Measurements from ENCODE around the gene PPFIA1. TPM values are rescaled to one million over a fixed set of nuclear protein-coding genes. Genes with fewer than 3 reads are reported as not detected.

Gene PPFIA1
- total RNA-seq, 1 experiment from 2014 or later: 63.4 TPM

DNA sequence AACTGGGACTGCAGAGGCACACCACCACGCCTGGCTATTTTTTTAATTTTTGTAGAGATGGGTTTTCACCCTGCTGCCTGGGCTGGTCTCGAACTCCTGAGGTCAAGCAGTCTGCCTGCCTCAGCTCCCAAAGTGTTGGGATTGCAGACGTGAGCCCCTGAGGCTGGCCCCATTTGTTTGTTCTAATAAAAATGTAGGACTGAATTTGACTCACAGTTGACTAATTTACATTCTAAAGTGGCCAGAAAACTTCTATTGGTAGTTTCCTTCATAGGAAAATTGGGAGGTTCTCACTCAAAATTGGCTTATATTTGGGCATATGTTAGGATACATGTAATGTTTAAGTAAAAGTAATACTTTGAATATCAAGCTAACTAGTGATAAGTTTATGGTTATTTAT, 35.0 kb downstream of the PPFIA1 start:
- Histone ChIP-seq H2AFZ (ENCODE audit: low read length) (no peak overlapping the region), H3K27me3 (ENCODE audit: insufficient read depth, low read length) (no peaks in the 10 kb centered on the region), H2AK5ac (ENCODE audit: insufficient read length, low read length) (no peak overlapping the region), H2BK120ac (ENCODE audit: low read depth, low read length, poor library complexity, severe bottlenecking) (no peak overlapping the region), H3K9ac (ENCODE audit: extremely low read depth, insufficient read length, low read length) (no peak overlapping the region), H3K18ac (ENCODE audit: insufficient read length, low read depth, low read length) (no peak overlapping the region), H3K23ac (ENCODE audit: insufficient read length, low read depth, low read length) (no peak overlapping the region), H3K56ac (ENCODE audit: insufficient read length, low read depth, low read length) (no peak overlapping the region), H2BK20ac (ENCODE audit: low read depth, low read length, poor library complexity, severe bottlenecking) (no peak overlapping the region), H3K4me2 (ENCODE audit: insufficient read depth, insufficient read length, low read length) (no peak overlapping the region), H4K91ac (ENCODE audit: insufficient read length, low read depth, low read length) (no peak overlapping the region), H3K14ac (ENCODE audit: insufficient read depth, low read length) (no peak overlapping the region), H3K4ac (ENCODE audit: low read depth, low read length) (no peak overlapping the region), H3T11ph (ENCODE audit: low read length) (no peak overlapping the region), H2BK15ac (ENCODE audit: low read depth, low read length) (no peak overlapping the region), H2BK5ac (ENCODE audit: insufficient read length, low read length) (no peak overlapping the region), H4K8ac (replicated peaks; ENCODE audit: insufficient read length, low read depth, low read length) (no peak overlapping the region), H3K9me3 (ENCODE audit: control insufficient read depth, low read depth, low read length) (no peaks in the 10 kb centered on the region), H3K79me2 (ENCODE audit: insufficient read depth, low read length) (peaks cover 18% of the 10 kb centered on the region; the same call in 1 of the 2 replicates), H3K23me2 (ENCODE audit: insufficient read length, low read depth, low read length, poor library complexity, severe bottlenecking) (no peaks in the 10 kb centered on the region), H4K20me1 (ENCODE audit: control insufficient read depth, insufficient read depth, insufficient read length) (peaks cover 7% of the 10 kb centered on the region), H3K4me1 (ENCODE audit: insufficient read depth, low read length) (peaks cover 6% of the 10 kb centered on the region; the same call in 1 of the 2 replicates), H4K5ac (ENCODE audit: insufficient read length, low read depth, low read length) (no peak overlapping the region), H3K79me1 (ENCODE audit: insufficient read depth, low read depth, low read length, poor library complexity, severe bottlenecking) (peaks cover 10% of the 10 kb centered on the region), H2BK12ac (ENCODE audit: insufficient read length, low read depth, low read length) (no peak overlapping the region), H3K27ac (ENCODE audit: insufficient read length, low read depth, low read length) (no peak overlapping the region)
- H3K27ac Mint-ChIP-seq: peak overlapping the region in 1 of 3 experiments; percentile 57; a peak in 2 of 7 replicates
- DNase-seq: no peak
- no peaks in the 10 kb centered on the region for H3K9me3 Mint-ChIP-seq
- no peak overlapping the region for H3K4me3 Mint-ChIP-seq
- H3K4me1 Mint-ChIP-seq: peaks cover 14 to 29% of the 10 kb centered on the region in 2 experiments
- peaks cover 7 to 38% (median 16%) of the 10 kb centered on the region in 3 experiments; a peak in 5 of 7 replicates for H3K36me3 Mint-ChIP-seq (ENCODE audit: insufficient read depth in 1 of 3, low read depth in 3 of 3)
- no peaks in the 10 kb centered on the region for H3K27me3 Mint-ChIP-seq (ENCODE audit: low read depth)
- TF ChIP-seq, protein P1, sequence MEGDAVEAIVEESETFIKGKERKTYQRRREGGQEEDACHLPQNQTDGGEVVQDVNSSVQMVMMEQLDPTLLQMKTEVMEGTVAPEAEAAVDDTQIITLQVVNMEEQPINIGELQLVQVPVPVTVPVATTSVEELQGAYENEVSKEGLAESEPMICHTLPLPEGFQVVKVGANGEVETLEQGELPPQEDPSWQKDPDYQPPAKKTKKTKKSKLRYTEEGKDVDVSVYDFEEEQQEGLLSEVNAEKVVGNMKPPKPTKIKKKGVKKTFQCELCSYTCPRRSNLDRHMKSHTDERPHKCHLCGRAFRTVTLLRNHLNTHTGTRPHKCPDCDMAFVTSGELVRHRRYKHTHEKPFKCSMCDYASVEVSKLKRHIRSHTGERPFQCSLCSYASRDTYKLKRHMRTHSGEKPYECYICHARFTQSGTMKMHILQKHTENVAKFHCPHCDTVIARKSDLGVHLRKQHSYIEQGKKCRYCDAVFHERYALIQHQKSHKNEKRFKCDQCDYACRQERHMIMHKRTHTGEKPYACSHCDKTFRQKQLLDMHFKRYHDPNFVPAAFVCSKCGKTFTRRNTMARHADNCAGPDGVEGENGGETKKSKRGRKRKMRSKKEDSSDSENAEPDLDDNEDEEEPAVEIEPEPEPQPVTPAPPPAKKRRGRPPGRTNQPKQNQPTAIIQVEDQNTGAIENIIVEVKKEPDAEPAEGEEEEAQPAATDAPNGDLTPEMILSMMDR (conservative IDR thresholded peaks at IDR 0.05): no peak
- WGBS (ENCODE audit: extremely low coverage, insufficient read length, low lambda C conversion rate): no CpG with 5 or more reads among the region's 3 CpGs

All from H9 (cell line).